Measurements from ENCODE around the gene RGR. TPM values are rescaled to one million over a fixed set of nuclear protein-coding genes. Genes with fewer than 3 reads are reported as not detected.

Gene RGR
- polyA plus RNA-seq, 1 donor (not counting 4 experiments of a cell fraction or from before 2014, with no cell fraction given): not detected

DNA sequence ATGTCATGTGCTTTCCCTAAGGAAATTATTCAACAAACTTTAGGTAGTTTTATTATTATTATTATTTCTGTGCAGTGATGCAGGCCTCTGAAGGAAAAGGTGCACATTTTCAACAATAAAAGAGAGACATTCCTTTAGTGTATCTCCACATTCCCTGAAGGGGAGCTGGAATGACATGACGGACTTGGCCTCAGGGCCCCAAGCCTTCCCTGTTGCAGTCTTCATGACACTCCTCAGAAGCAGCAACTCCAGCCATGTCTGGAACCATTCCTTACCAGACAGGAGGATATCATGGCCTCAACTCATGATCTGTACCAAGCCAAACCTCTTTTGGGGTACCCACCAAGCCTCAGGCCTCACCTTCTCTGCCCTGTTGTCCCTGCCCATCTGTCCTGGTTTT is 48.3 kb downstream of the RGR start:
- Histone ChIP-seq H3K9me1 (ENCODE audit: control insufficient read depth, extremely low read depth, insufficient read depth, low read length) (no peaks in the 10 kb centered on the region), H3K79me2 (ENCODE audit: control insufficient read depth, insufficient read depth, low read length) (no peaks in the 10 kb centered on the region), H2AFZ (ENCODE audit: control insufficient read depth, low read length) (no peak overlapping the region), H3K4me3 (ENCODE audit: control insufficient read depth in 2 of 3, extremely low read depth in 1 of 3, insufficient read depth in 2 of 3, low read depth in 1 of 3, low read length in 3 of 3) (no peak overlapping the region), H3K9ac (ENCODE audit: control insufficient read depth, extremely low read depth, insufficient read depth, low read length) (no peak overlapping the region), H4K20me1 (ENCODE audit: control insufficient read depth, extremely low read depth, insufficient read depth, low read length) (no peaks in the 10 kb centered on the region), H3K27ac (ENCODE audit: control insufficient read depth, insufficient read depth, low read length) (no peak overlapping the region), H3K36me3 (ENCODE audit: control insufficient read depth in 2 of 2, extremely low read depth in 1 of 2, insufficient read depth in 2 of 2, low read length in 2 of 2) (no peaks in the 10 kb centered on the region), H3K4me1 (ENCODE audit: control insufficient read depth, extremely low read depth, insufficient read depth, low read length) (no peaks in the 10 kb centered on the region), H3K9me3 (ENCODE audit: control insufficient read depth, low read depth, low read length) (no peaks in the 10 kb centered on the region), H3K27me3 (ENCODE audit: control insufficient read depth, extremely low read depth, insufficient read depth, low read length) (no peaks in the 10 kb centered on the region), H3K4me2 (ENCODE audit: control insufficient read depth, extremely low read depth, insufficient read depth, low read depth, low read length) (no peak overlapping the region)
- FAIRE-seq: no peak
- dilution Hi-C loops (cut with MboI; ENCODE audit: extremely low pct_ligation_motif_present, low sequenced_read_pairs): no loop called here
- DNase-seq (ENCODE audit: low read depth, low spot score): no peak
- TF ChIP-seq, protein P1, sequence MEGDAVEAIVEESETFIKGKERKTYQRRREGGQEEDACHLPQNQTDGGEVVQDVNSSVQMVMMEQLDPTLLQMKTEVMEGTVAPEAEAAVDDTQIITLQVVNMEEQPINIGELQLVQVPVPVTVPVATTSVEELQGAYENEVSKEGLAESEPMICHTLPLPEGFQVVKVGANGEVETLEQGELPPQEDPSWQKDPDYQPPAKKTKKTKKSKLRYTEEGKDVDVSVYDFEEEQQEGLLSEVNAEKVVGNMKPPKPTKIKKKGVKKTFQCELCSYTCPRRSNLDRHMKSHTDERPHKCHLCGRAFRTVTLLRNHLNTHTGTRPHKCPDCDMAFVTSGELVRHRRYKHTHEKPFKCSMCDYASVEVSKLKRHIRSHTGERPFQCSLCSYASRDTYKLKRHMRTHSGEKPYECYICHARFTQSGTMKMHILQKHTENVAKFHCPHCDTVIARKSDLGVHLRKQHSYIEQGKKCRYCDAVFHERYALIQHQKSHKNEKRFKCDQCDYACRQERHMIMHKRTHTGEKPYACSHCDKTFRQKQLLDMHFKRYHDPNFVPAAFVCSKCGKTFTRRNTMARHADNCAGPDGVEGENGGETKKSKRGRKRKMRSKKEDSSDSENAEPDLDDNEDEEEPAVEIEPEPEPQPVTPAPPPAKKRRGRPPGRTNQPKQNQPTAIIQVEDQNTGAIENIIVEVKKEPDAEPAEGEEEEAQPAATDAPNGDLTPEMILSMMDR (optimal IDR thresholded peaks at IDR 0.05 in 1 of 3, IDR thresholded peaks at IDR 0.05 in 1 of 3, conservative IDR thresholded peaks at IDR 0.05 in 1 of 3; ENCODE audit: extremely low read depth in 1 of 3, insufficient read depth in 2 of 3, low read length in 3 of 3): no peak
- TF ChIP-seq EZH2 (IDR thresholded peaks at IDR 0.05; ENCODE audit: low read length): no peak

DNA sequence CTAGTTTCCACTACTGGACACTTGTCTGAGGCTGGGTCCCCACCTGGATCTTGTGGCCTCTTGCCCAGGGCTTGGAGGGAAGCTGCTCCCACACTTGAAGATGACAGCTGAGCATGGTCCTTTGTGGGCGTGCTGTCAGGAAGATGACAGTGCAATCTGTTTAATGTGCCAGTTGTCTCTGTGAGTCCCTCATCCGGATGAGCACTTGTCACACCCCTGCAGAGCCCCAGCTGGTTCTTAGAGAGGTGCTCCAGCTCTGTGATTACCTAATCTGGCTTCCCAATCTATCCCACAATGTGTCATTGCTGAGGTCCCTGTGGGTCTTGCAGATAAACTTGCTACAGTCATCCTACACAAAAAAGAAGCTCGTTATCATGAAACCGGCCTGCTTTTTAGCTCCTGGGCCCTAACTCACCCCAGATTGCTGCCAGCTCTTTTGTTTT is 48.7 kb downstream of the RGR start:
- FAIRE-seq: no peak

More for the DNA sequence above, 48.7 kb downstream of the RGR start:
- no peak overlapping the region for H3K4me3 ChIP-seq (ENCODE audit: control insufficient read depth in 2 of 3, extremely low read depth in 1 of 3, insufficient read depth in 2 of 3, low read depth in 1 of 3, low read length in 3 of 3)
- H3K79me2 ChIP-seq (ENCODE audit: control insufficient read depth, insufficient read depth, low read length): no peaks in the 10 kb centered on the region
- H2AFZ ChIP-seq (ENCODE audit: control insufficient read depth, low read length): no peak overlapping the region
- no peaks in the 10 kb centered on the region for H4K20me1 ChIP-seq (ENCODE audit: control insufficient read depth, extremely low read depth, insufficient read depth, low read length)
- no peaks in the 10 kb centered on the region for H3K9me1 ChIP-seq (ENCODE audit: control insufficient read depth, extremely low read depth, insufficient read depth, low read length)
- H3K4me2 ChIP-seq (ENCODE audit: control insufficient read depth, extremely low read depth, insufficient read depth, low read depth, low read length): no peak overlapping the region
- H3K36me3 ChIP-seq (ENCODE audit: control insufficient read depth in 2 of 2, extremely low read depth in 1 of 2, insufficient read depth in 2 of 2, low read length in 2 of 2): no peaks in the 10 kb centered on the region
- dilution Hi-C loops (cut with MboI; ENCODE audit: extremely low pct_ligation_motif_present, low sequenced_read_pairs): no loop called here
- no peak overlapping the region for H3K9ac ChIP-seq (ENCODE audit: control insufficient read depth, extremely low read depth, insufficient read depth, low read length)
- TF ChIP-seq, protein P1 (optimal IDR thresholded peaks at IDR 0.05 in 1 of 3, IDR thresholded peaks at IDR 0.05 in 1 of 3, conservative IDR thresholded peaks at IDR 0.05 in 1 of 3; ENCODE audit: extremely low read depth in 1 of 3, insufficient read depth in 2 of 3, low read length in 3 of 3): no peak
- no peak for TF ChIP-seq EZH2 (IDR thresholded peaks at IDR 0.05; ENCODE audit: low read length)
- H3K4me1 ChIP-seq (ENCODE audit: control insufficient read depth, extremely low read depth, insufficient read depth, low read length): no peaks in the 10 kb centered on the region
- no peak overlapping the region for H3K27ac ChIP-seq (ENCODE audit: control insufficient read depth, insufficient read depth, low read length)
- no peak for DNase-seq (ENCODE audit: low read depth, low spot score)
- H3K27me3 ChIP-seq (ENCODE audit: control insufficient read depth, extremely low read depth, insufficient read depth, low read length): no peaks in the 10 kb centered on the region
- H3K9me3 ChIP-seq (ENCODE audit: control insufficient read depth, low read depth, low read length): no peaks in the 10 kb centered on the region

All from keratinocyte (primary cell).